HG03064 (cell line): Measurements from ENCODE around the gene AIG1.
"Not testable (repeated sequence)": the region's sequence is repeated elsewhere in the genome, so short reads cannot be mapped to it uniquely, and the experiment has no call there.

Source experiments
- ATAC-seq: cut with Tn5 transposase; IDR thresholded peaks from one replicate; pipeline ENCODE4 v1.9.1; 2021; ENCODE audit warnings: low read depth; ENCODE audit not compliant: unreplicated experiment

Gene AIG1

DNA sequence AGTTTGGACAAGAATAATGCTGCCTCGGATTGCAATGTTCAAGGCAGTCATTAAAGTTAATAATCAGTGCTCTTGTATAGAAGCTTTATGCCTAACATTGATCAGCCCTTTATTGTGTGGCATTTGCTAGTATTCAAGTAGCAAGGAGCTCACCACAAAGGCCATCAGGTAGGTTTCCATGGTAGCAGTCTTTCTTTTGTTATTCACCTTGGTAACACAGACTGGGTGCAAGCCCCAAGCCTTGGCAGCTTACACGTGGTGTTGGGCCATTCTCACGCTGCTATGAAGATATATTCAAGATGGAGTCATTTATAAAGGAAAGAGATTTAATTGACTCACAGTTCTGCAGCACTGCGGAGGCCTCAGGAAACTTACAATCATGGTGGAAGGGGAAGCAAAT, 240.5 kb downstream of the AIG1 start:
- ATAC-seq = no peak

DNA sequence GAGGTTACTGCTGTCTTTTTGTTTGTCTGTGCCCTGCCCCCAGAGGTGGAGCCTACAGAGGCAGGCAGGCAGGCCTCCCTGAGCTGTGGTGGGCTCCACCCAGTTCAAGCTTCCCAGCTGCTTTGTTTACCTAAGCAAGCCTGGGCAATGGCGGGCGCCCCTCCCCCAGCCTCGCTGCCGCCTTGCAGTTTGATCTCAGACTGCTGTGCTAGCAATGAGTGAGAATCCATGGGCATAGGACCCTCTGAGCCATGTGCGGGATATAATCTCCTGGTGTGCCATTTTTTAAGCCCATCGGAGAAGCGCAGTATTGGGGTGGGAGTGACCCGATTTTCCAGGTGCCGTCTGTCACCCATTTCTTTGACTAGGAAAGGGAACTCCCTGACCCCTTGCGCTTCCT, 247.1 kb downstream of the AIG1 start:
- ATAC-seq = not testable (repeated sequence)

DNA sequence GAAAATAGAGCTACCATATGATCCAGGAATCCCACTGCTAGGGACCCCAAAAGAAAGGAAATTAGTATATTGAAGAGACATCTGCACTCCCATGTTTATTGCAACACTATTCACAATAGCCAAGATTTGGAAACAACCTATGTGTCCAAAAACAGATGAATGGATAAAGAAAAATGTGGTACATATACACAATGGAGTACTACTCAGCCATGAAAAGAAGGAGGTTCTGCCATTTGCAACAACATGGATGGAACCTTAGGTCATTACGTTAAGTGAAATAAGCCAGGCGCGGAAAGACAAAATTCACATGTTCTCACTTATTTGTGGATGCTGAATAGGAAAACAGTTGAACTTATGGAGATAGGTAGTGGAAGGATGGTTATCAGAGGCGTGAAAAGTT, 252.5 kb downstream of the AIG1 start:
- ATAC-seq = no peak

DNA sequence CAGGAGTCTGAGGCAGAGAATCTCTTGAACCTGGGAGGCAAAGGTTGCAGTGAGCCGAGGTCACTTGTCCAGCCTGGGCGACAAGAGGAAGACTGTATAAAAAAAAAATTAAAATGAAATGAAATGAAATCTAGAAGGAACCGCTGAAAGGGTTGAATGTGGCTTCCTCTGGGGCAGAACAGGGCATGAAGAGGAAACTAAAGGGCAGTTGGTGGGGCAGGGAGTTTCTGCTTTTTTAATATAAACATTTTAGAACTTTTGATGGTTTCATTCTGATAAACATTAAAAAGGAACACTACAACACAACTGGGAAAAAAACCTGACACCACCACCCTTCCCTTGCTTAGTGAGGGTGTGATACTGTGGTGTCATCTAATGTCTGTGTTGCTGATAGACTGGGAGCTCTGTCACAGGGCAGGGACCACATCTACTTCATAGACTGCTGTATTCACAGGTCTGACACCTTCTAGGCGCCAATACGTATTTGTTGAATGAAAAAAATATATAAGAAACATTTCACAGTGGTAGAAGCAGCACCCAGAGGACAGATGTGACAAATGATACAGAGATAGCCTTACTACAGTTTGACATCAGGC, 260.9 kb downstream of the AIG1 start:
- no peak for ATAC-seq

DNA sequence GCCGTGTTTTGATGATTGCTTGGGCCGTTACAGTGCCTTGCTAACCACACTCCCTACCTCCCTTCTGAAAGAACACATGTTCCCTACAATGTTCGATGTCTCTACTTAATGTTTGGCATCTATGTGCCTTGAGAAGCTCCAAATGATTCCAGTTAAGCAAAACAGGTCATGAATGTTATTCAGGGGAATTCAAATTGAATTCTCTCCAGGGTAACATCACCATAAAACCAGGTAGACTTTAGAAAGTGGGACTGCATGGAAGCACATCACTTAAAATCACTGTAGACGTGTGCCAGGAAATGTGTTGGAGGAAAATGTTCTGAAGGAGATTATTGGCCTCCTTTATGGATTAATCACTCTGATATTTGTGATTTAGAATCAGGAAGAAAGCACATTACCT, 261.7 kb downstream of the AIG1 start:
- no peak for ATAC-seq

DNA sequence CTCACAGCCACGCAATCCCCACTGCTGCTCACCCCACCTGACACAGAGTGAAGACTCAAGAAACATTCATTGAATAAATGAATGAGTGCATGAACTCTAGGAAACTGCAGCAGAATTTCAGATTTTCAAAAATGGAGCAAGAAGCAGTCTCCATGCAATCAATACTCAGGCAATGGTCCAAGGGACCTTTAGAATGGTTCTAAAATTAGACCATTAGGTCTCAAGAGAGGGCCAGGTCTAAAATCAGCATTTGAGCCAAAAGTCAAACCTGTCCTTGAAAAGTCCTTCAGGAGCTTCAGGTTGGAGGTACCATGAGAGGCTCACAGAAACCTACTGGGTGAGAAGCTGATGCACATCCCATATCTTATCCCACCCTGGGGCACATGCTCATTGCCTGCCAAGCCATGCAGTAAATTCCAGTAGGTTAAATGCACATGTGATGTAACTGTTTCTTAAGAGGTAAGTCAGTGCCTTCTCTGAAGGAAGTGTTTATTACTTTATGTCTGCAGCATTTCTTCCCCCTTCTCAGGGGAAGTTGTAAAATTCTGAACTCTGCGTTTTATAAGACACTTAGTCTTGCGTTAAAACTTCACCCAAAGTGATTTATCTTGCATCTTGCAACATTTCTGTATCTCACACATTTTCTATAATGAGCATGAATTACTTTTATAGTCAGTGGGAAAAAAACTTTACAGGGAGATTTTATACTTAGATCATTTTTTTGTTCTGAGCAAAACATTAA, 263.2 kb downstream of the AIG1 start:
- ATAC-seq = no peak

DNA sequence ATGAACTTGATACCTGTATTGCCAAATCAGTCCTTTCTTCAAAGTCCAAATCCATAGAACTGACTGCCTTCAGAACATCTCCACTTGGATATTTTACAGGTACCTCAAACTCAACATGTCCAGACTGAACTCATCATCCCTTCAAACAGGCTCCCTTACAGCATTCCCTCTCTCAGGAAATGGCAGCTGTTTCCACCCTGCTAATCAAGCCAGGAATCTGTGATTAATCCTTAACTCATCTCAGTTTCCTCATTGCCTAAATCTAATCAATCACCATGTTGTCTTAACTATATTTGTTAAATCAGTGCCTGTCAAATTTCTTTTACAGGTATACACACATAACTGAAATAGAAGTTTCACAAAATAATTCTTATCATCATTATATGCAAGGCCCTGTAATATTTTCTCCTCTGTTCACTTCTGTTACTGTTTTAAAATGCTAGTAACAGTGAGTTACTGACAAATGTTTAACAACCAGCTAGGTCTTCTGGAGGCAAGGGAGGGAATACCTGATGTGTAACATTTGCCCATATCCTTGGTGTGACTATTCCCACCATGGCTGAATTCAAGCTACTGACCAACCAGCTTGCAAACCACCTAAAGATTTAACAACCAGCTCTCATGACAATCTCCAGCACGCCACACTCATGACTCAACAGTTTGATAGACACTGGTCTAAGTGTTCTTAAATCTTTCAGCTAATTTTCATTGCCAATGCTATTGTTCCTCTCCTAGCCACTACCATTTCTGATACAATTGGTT, 264.9 kb downstream of the AIG1 start:
- no peak for ATAC-seq

DNA sequence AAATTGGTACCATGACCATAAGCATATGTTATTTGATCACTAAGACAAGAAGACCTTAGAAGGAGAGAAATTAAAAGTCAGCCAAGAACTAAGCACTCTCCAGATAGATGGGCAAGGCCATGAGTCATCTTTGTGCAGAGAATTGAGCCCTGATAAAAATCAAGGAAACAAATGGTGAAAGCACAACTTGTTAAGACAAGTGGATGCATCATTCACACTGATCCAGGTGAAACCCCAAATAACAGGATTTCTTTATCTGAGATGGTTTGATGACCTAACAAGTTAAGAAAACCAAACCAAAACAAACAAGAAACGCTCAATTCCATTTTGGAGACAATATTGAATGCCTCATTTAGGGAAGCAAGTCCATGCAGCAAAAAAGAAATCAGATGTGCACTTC, 268.2 kb downstream of the AIG1 start:
- no peak for ATAC-seq

DNA sequence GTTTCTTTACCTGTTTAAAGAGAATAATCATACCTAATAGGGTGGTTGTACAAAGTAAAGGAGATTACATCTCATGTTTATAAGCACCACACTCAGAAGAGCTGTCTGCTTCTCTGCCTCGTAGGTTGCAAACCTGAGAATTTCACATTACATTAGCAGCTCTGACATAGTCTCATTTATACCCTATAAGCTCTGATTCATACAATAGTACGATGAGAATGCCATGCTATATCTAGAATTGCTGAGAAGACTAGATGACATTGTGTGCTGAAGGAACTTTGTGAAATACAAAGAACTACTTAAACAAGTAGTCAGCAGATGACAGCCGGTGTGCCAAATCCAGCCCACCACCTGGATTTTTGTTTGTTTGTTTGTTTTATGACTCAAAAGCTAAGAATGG, 268.6 kb downstream of the AIG1 start:
- no peak for ATAC-seq

DNA sequence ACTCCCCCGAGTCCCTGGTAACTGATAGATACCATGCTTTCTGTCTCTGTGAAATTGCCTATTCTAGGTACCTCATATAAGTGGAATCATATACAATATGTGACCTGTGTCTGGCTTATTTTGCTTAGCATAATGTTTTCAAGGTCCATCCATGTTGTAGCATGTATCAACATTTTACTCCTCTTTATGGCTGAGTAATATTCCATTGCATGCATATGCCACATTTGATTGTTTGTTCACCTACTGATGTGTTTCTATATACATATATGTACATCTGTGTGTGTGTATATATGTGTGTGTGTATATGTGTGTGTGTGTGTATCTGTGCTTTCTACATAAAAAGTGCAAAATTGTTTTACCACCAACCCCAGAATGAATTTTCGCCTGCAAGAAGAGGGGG, 270.7 kb downstream of the AIG1 start:
- ATAC-seq = no peak

DNA sequence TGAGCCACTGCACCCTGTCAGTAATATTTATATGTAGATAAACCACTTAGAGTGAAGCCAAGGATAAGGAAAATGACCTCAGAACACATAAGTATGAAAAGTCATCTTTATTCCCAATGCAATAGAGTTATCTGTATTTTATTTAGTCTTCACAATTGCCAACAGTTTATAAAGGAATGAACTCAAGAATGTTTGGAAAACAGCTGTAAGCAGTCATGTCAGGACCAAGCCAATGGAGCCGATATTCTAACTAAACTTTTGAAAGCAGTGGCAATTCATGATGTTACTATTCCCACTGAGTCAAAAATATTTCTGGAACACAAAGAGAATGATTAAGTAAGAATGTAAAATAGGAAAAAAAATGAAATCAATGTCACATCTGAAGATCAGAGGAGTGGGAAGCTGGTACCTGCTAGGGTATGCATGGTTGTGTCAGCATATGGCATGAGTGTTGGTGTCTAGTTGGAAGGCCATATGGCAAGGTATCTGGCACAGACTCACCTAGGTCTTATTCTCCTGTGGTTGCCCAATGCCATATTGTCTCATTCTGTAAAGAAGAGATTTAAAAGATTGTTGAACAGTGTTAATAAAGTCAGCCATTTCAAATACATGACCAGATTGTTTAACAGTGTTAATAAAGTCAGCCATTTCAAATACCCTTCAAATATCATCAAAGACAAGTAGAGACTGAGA, 271.6 kb downstream of the AIG1 start:
- ATAC-seq = no peak

DNA sequence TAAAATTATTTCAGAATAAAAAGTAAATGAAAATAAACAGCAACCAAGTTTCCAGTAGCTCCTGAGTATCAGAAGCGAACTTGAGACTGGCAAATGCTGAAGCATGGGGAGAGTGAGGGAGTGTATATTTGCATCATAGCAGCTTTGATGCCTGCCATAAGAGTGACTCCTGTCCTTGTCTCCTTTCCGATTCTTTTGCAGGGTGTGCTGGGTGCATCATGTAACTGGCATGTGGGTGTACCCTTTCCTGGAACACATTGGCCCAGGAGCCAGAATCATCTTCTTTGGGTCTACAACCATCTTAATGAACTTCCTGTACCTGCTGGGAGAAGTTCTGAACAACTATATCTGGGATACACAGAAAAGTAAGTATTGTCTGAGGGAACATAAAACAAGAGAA, 272.4 kb downstream of the AIG1 start:
- ATAC-seq = no peak

DNA sequence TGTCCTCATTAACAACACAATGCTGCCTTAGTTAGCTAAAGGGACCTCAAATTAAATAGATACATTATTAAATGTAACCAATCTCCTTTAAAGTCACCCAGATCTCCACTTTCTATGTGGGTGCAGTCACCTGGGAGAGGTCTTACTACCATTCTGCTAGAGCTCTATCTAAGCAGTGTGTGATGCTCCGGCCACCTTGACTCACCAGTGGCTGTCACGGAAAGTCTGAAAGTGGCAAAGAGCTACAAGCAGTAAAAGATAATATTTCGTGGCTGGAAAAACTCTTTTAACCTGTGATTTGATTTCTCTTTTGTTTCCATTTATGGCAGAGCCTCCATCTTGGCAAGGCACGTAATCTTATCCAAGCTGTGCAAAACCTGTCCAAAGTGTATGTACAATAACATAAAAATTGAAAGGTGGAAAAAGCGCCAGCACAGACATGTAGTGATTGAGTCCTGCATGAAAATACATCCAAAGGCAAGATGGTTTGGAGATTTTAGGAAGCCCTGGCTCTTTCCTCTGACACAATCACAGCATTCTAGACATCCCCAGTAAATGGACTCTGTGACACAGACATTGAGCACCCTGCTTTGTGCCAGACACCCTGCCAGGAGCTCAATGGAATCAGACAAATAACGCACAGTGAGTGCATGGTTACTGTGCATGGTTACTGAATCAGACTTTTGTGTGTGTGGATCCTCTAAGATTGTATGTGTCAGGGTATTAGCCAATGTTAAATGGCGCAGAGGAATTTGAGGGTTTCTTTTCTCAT, 273.2 kb downstream of the AIG1 start:
- no peak for ATAC-seq

DNA sequence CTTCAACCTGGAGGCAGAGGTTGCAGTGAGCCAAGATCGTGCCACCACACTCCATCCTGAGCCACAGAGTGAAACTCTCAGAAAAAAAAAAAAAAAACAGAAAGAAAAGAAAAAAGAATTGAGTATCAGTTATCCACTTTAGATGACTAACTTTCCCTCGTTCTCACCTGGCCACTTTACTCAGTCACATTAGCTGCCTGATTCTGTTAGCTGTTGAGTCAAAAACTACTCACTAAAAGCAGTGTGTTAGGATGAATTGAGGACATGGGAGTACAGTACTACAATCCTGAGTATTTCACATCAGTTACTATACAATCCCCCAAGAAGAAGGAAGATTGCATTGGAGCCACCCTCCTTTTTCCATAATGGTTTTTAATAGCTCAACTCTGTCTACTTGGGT, 275.2 kb downstream of the AIG1 start:
- ATAC-seq = no peak

DNA sequence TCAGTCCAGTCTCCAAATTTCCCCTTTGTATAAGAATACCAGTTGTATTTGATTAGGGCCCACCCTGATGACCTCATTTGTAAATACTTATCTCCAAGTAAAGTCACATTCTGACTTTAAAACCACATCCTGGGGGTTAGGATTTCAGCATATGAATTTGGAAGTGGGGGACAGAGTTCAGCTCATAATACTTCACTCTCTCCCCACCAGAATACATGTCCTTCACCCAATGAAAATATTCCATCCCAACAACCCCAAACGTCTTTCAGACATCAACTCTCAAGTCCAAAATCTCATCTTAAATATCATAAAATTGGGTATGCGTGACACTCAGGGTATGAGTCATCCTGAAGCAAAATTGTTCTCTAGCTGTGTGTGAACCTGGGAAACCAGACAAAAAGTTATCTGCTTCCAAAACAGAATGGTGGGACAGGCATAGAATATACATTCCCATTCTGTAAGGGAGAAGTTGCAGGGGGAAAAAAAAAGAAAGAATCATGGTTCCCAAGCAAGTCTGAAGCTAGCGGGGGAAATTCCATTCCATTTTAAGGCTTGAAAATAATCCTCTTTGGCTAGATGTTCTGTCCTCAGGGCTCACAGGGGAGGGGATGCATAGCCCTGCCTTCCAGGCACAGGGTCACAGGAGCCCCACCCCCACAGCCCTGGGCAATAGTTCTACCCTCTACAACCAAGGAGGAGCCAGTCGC, 275.9 kb downstream of the AIG1 start:
- ATAC-seq = no peak

DNA sequence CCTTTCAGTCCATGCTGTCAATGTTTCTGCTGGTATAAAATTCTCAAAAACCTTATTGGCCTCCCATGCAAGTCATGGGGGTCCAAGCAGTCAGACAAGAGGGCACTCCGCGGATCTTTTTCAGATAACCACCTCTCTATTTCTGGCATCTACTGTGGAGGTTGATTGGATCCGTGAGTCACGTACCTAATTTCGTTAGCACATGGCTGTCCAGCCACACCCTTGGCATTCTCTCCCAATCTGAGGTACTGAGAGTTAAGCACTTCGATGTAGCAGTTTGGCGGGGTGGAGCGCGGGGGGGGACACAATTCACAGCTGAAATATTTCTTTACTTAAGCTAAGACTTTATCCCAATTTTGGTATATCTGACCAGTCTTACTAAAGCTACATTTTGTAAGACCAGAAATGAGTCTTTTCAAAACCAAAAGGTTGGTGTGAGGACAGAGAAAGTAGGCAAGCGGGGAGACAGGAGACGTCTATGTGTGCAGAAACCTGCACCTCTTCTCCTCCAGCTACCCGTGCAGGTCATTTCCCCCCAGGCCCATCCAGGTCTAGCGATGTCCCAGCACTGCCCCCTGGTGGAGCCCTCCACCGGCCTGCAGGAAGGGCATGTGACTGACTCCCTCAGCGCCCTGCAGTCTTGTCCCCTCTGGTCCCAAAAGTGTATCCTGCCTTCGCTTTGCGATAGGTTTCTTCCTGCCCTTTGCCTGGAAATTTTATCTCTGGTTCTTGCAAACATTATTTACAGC, 276.7 kb downstream of the AIG1 start:
- ATAC-seq = no peak

DNA sequence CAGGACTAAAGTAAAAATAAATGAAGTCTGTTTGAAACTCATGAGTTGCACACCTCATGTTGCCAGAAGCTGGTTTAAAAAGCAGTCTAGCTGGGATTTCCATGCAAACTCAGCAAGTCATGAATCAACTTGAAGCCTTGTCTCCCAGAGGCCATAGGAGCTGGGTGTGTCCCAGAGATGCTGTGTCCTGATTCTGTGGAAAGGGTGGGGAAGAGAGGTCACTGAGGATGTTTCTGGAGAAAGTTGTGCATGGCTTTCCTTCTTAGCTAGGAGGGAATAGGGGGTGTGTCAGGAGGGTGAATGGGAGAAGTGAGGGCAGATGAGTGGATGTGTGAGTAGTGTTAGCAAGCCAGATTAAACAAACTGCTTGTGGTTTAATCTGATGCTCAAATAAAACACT, 278.5 kb downstream of the AIG1 start:
- no peak for ATAC-seq

DNA sequence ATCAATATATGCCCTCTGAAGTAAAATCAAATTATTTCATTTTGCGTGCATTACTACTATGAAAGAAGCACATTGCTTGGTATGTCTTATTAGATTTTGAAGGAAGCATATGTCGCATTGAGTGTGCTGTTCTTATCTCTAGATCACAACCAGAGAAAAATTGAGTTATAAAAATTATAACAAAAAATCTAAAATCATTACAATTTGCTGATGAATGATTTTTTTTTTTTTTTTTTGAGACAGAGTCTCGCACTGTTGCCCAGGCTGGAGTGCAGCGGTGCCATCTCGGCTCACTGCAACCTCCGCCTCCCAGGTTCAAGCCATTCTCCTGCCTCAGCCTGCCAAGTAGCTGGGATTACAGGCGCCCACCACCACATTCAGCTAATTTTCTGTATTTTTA, 284.8 kb downstream of the AIG1 start:
- not testable (repeated sequence) for ATAC-seq

DNA sequence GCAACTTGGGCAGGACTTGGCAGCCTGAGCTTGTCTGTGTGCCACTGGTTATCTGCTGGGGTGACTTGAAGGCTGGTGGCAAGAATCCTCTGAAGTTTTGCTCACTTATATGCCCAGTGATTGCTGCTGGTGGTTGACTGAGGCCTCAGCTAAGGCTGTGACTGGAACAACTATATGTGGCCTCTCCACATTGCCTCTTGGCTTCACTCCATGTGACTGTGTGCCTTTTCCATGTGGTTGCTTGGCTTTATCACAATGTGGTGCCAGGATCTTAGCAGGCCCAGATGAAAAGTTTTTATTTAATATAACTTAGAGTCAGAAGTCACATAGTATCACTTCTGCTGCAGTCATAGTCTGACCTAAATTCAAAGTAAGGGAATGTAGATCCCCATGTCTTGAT, 285.3 kb downstream of the AIG1 start:
- no peak for ATAC-seq
